GM13977 (cell line): ENCODE measurements around the gene WRAP73.

ENCODE experiments used
- DNase-seq: peaks from one replicate; pipeline ENCODE4 v3.0.0; 2012; ENCODE audit warnings: low spot score
- CTCF ChIP-seq: IDR thresholded peaks from 2 replicates; pipeline ENCODE4 v1.5.1; 2012; ENCODE audit warnings: mild to moderate bottlenecking, control low read depth; ENCODE audit not compliant: insufficient read depth; ENCODE audit errors: extremely low read depth, missing control alignments
- in situ Hi-C: fragments of 300-500 bp; cut with MboI; formaldehyde crosslinking; loops from one replicate; pipeline ENCODE4 v1.12.0; 2022; ENCODE audit warnings: low sequenced_read_pairs, low pct_unique_long_range_greater_than_20kb, mixed read lengths, inconsistent platforms; ENCODE audit not compliant: unreplicated experiment

Gene WRAP73

GRCh38 chr1:3598051-3598491 is 51.8 kb downstream of the WRAP73 start:
- peak; percentile 57 for DNase-seq
- in situ Hi-C loops, result no loop called here
- TF ChIP-seq CTCF, result no peak

DNA sequence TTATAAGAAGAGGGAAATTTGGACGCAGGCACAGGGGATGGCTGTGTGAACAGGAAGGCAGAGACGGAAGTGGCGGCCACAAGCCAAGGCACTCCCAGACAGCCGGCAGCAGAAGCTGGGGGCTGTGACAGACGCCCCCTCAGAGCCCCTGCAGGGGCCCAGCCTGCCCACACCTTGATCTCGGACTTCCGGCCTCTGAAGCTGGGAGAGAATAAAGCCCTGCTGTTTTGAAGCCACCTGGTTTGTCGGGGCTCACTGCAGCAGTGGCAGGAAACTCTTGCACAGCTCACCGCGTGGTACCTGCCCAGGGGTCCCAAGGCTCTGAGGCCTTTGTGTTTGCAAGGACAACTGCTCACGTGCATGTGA is 52.3 kb downstream of the WRAP73 start:
- DNase-seq, result peak; percentile 64
- no peak for TF ChIP-seq CTCF
- in situ Hi-C loops, result no loop called here

- peak; percentile 55 for DNase-seq
- in situ Hi-C loops, result no loop called here
- no peak for TF ChIP-seq CTCF
Measured at GRCh38 chr1:3596663-3597598, 53.0 kb downstream of the WRAP73 start.

DNA sequence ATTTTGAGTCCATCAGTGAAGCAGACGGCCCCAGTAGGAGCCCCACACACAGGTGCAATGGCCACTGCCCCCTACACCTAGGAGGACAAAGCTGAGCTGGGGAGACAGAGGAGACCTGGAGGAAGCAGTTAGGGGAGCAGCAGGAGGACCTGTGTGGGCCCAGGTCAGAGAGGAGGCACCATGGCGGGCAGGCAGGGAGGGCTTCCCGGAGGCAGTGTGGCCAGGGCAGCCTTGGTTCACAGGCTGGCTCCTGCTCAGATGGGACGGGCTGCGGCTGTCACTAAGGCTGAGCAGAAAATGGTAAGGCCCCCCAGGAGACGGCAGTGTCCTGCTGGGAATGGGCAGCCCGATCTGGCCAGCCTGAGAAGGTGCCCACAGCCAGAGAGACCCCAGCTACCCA is 54.0 kb downstream of the WRAP73 start:
- in situ Hi-C loops, result no loop called here
- no peak for DNase-seq
- TF ChIP-seq CTCF, result no peak

- in situ Hi-C loops, result no loop called here
- TF ChIP-seq CTCF, result no peak
- DNase-seq, result no peak
Measured at GRCh38 chr1:3594706-3595377, 55.1 kb downstream of the WRAP73 start.

- DNase-seq, result no peak
- in situ Hi-C loops, result no loop called here
Measured at GRCh38 chr1:3593745-3594144, 56.2 kb downstream of the WRAP73 start.

More at GRCh38 chr1:3593745-3594144, 56.2 kb downstream of the WRAP73 start:
- no peak for TF ChIP-seq CTCF
